Cardiac septum (tissue), 1 donor: ENCODE data around the gene VAV1. TPM values are rescaled to one million over a fixed set of nuclear protein-coding genes. Genes with fewer than 3 reads are reported as not detected.
A peak's percentile ranks its signal among the peaks of the same experiment; 100 is the strongest.
"Not testable (repeated sequence)": the region's sequence is repeated elsewhere in the genome, so short reads cannot be mapped to it uniquely, and the experiment has no call there.

Source experiments
- DNase-seq: peaks from one replicate; pipeline ENCODE4 v3.0.0-alpha.2; 2020; ENCODE audit warnings: low spot score
- intact Hi-C: fragments of 100-400 bp; cut with DNase I; formaldehyde crosslinking; loops from one replicate; pipeline ENCODE4 v1.14.0; 2022
- total RNA-seq: library from RNA; stranded (reverse); fragmentation: NEBNext Ultra II Directional; extraction: Animal tissue kit (Norgen Biotek cat#: 25700); gene quantifications from one replicate; pipeline ENCODE4 v1.2.1, GENCODE V29; 2021
- donor health status: DM: no; HTN: no; CAD: no.

The VAV1 gene
- total RNA-seq, 1 donor from 2014 or later = 1.5 TPM

- intact Hi-C loops = loop anchor here (5.0 kb wide), 1 partner anchor 219 kb away; no protein-coding TSS in a partner anchor
- peak; percentile 88 for DNase-seq
Observed at GRCh38 chr19:6736169-6736916, 36.2 kb upstream of the VAV1 start.

DNA sequence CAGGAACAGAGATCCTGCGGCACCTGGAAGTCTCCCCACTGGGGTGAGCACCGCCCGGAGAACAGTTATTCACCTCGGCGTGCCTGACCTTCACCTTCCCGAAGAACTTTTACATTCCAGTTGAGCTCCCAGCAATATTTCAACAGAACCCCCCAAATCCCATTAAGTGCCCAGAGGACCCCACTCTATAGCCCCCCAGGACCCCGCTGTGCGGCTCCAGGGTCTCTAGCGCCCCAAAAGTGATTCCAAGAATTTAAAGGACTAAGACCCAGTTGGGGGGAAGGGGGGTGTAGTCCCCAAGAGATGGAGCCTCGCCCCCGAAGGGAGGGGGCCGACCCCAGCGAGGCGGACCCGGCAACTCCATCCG lies 35.6 kb upstream of the VAV1 start:
- no peak for DNase-seq
- intact Hi-C loops = loop anchor here (5.0 kb wide), 1 partner anchor 220 kb away; no protein-coding TSS in a partner anchor

DNA sequence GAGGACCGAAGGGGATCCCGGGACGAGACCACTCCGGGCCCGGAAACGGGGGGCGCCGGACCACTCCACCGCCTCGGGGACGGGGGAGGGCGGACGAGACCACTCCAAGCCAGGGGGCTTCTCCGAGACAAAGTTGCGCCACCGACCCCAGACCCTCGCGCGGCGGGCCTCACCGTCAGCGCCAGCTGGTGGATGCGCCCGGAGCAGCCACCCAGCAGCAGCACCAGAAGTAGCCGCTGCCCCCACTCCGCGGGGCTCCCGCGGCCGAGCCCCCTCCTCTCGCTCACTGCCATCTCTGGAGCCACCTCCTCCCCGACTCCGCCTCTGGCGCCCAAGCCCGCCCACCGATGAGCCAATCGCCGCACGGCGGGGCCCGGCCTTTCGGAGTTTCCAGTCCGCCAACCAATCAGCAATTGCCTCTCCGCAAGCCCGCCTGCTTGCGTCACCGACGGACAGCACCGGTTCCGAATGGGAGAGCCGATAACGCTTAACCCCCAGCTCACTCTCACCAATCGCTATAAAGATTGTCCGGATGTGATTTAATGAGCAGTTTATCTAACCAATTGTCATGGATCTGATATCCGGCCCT lies 35.1 kb upstream of the VAV1 start, which contains the start of gene GPR108:
GPR108 (minus strand) TSS at position 297 of the 589 bp plus-strand sequence; CDS start at position 293, 4 bp downstream.
- DNase-seq = peak; percentile 100
- intact Hi-C loops = loop anchor here (5.0 kb wide), 1 partner anchor 220 kb away; no protein-coding TSS in a partner anchor

DNA sequence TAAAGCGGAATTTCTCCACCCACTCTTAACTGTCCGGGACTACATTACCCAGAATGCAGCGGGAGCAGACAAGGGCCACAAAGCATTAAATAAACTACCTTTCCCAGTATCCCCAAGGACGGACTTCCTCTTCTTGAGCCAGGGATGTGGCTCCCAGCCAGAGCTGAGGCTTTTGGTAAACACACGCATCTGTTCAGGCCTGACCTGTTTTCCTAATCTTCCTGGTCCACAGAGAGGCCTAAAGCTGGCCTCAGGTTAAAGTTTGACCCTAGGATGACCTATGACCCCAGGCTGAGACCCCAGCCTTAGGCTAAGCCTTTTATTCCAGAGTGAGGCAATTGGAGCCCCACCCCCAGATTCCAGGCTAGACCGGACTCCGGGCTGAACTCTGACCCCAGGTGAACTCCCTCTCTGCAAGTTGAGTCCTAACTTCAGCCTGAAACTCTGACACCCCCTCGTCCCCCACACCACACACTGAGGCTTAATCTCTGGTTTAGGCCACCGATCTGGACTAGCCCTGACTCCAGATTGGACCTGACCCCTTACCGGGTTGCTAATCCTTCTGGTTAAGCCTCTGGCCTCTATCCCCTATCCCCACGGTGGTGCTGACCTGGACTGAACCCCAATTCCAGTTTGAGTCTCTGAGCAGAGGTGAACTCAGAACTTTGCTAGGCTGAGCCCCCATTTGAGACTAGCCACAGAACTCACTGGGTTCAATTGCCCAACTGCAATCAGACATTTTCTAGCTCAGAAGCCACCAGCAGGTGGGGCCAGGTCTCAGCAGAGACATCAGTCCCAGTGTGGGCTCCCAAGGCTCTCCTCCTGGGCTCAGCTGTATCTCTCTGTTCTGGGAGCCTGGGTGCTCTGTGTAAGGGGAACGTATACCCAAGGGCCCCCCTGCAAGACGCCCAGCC lies 34.4 kb upstream of the VAV1 start:
- intact Hi-C loops = loop anchor here (2.0 to 5.0 kb wide), 3 partner anchors 125 to 365 kb away; partner anchors contain the start of gene ALKBH7
- DNase-seq = peak; percentile 86

- DNase-seq = no peak
- intact Hi-C loops = loop anchor here (2.0 to 5.0 kb wide), 3 partner anchors 124 to 366 kb away; partner anchors contain the start of gene ALKBH7
Observed at GRCh38 chr19:6738787-6739389, 33.6 kb upstream of the VAV1 start.

- intact Hi-C loops = loop anchor here (2.0 to 5.0 kb wide), 3 partner anchors 123 to 367 kb away; partner anchors contain the start of gene ALKBH7
- peak; percentile 92 for DNase-seq
Observed at GRCh38 chr19:6739390-6739882, 33.1 kb upstream of the VAV1 start, which contains the start of gene TRIP10. Gene TRIP10, plus strand, starts transcription at chr19:6739680. Its CDS starts 82 bp downstream, at chr19:6739762.

DNA sequence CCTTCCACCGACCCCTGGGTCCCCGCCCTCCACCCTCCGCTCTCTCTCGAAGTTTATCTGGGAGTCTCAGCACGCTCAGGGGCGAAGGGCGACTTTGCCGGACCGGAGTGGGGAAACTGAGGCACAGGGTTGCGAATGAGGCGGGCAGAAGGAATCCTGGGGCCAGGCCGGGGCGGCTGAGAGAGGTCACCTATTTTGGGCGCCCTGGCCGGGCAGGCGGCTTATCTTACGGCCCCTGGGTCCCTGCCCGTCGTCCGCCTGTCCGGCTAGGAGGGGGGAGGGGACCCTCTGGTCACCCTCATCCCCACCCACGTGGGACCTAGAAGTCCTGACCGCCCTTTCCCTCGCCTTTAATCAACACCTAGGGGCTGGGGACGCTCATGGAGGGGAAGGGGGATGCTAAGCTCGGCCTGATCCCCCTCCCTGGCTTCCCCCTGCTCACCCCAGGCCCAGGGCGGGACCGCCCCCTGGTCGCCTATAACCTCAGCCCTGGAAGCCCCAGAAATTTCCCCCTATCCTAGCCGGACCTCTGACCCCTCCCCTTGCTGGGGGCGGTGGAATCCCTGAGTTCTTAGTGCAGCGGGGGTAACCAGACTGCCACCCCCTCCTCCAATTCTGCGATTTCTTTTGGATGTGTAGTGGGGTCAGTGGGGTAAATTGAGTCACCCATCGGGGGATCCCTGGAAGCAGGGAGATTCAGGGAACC lies 32.5 kb upstream of the VAV1 start:
- intact Hi-C loops = loop anchor here (2.0 to 5.0 kb wide), 3 partner anchors 123 to 367 kb away; partner anchors contain the start of gene ALKBH7
- DNase-seq = peak; percentile 84

DNA sequence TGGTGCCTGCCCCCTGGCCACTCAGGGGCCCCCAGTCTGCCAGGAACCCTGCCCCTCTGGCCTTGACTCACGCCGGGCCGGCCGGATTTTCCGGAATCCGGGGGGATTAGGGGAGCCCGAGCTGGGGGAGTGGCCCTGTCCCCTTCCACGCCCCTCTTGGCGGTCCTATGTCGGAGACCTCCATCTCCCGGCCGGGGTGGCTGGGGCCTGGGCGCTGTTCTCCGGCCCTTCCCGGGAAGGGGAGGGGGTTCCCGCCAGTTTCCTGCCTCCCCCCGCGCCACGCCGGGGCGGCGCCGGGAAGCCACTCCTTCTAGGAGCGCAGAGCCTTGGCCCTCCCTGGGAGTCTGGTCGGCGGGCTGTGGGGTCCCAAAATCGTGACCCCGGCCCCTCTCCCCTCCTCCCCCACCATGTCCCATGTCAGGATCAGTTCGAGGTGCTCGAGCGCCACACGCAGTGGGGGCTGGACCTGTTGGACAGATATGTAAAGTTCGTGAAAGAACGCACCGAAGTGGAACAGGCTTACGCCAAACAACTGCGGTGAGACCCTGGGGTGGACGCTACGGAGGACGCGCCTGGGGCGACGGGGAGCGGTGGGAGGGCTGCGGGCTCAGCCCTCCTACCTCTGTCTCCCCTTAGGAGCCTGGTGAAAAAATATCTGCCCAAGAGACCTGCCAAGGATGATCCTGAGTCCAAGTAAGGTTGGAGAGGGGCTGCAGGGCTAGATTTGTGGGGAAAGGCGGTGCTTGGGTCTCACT lies 31.7 kb upstream of the VAV1 start:
- intact Hi-C loops = no loop called here
- DNase-seq = no peak

DNA sequence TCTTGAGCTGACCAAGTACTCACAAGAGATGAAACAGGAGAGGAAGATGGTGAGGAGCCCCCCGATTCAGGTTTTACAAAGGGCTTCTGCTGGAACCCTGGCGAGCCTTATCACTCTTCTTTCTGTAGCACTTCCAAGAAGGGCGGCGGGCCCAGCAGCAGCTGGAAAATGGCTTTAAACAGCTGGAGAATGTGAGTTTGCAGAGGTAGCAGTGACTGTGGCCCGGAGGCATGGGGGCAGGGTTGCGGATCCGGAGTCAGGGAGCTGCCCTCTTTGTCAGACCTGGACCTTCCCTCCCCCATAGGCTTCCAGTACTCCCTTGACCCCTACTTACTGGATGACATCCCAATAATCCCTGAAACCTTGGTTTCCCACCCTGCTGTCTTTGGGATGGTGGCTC lies 29.4 kb upstream of the VAV1 start:
- intact Hi-C loops = no loop called here
- DNase-seq = no peak

DNA sequence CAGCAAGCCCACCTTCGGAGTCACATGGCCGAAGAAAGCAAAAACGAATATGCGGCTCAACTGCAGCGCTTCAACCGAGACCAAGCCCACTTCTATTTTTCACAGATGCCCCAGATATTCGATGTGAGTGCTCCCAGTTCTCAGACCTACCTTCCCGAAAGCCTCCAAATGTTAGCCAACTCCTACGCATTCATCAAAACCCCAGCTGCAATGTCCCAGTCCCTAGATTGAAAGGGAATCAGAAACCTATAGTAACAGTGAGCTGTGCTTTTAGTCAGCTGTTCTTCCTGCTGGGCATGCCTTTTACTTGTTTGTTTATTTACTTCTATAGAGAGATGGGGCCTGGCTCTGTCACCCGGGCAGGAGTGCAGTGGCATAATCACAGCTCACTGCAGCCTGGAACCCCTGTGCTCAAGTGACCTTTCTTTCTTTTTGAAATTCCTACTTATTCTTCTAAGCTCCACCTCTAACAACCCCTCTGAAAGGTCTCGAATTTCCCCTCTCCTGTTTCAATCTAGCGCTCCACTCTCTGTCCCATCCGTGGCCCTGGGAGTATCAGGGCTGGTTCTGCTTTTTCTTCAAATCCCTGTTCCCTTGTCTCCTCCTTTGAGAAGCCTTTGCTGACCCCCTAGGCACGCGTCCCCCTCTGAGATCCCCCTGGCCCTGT lies 28.7 kb upstream of the VAV1 start:
- DNase-seq = no peak
- intact Hi-C loops = no loop called here

DNA sequence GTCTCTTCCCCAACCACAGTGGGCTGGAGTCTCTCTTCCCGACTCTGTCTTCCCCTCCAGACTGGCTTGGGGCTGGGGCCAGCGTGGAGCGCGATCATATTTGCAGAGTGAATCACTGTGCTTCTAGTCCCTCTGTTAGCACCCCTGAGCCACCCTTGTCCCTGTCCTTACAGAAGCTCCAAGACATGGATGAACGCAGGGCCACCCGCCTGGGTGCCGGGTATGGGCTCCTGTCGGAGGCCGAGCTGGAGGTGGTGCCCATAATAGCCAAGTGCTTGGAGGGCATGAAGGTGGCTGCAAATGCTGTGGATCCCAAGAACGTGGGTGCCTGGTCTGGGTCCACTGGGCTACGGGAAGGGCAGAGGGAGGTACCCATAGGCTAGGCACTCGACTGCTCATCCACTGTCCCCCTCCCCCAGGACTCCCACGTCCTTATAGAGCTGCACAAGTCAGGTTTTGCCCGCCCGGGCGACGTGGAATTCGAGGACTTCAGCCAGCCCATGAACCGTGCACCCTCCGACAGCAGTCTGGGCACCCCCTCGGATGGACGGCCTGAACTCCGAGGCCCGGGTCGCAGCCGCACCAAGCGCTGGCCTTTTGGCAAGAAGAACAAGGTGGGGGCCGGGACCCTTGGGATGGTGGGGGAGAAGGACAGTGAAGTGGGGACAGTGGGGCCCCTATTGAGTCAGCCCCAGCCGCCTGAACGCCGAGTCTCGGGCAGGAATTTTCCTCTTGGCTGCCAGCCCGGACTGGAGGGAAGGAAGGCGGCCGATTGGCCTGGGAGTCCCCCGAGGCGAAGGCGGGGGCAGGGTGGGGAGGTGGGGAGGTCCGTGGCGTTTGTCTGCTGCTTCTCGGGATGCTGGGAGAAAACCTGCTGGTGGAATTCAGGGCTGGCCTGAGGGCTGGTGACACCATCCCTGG lies 27.9 kb upstream of the VAV1 start:
- intact Hi-C loops = no loop called here
- DNase-seq = peak; percentile 90

DNA sequence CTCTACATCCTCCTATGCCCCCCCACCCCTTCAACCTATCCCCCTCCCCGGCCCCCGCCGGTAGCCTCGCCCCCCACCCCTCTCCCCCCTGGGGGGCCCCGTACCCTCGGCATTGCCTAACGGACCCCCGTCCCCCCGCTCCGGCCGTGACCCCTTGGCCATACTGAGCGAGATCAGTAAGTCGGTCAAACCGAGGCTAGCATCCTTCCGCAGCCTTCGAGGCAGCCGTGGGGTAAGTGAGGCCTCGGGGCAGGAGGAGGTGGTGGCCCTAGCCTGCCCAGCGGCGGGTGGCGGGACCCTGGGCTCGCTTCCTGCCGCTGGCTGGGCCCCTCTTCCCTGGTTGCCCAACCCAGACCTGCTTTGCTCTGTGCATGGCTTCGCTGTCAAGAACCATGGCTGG lies 26.5 kb upstream of the VAV1 start:
- DNase-seq = no peak
- intact Hi-C loops = no loop called here

DNA sequence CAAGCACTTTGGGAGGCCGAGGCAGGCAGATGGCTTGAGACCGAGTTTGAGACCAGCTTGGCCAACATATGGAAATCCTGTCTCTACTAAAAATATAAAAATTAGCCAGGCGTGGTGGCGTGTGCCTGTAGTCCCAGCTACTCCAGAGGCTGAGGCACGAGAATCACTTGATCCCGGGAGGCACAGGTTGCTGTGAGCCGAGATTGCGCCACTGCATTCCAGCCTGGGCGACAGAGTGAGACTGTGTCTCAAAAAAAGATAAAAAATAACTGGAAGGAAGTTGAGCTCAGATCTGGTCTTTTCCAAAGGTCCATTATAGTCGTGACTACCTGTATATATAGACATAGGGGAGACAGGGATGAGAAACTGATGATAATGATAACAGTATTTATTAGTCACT lies 24.0 kb upstream of the VAV1 start:
- DNase-seq, intact Hi-C loops: not testable (repeated sequence)

DNA sequence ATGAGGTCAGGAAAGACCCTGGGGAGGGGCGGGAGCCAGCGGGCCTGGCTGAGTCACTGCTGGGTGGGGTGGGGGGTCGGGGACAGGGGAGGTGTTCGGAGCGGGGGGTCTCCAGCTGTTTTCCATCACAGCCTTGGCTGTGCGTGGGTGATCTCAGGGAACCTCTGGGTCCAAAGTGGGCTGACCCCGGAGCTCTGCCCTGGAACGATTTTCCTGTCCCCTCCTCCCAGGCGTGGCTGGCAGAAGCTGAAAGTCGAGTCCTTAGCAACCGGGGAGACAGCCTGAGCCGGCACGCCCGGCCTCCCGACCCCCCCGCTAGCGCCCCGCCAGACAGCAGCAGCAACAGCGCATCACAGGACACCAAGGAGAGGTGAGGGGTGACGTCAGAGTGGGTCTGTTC lies 22.4 kb upstream of the VAV1 start:
- DNase-seq = no peak
- intact Hi-C loops = no loop called here

GRCh38 chr19:6751189-6751588 lies 21.3 kb upstream of the VAV1 start:
- DNase-seq = no peak
- intact Hi-C loops = no loop called here
